Measurements from ENCODE around the gene RPS4Y2. TPM values are rescaled to one million over a fixed set of nuclear protein-coding genes. Genes with fewer than 3 reads are reported as not detected.

RPS4Y2 gene
- total RNA-seq, 2 donors from 2014 or later: not detected

DNA sequence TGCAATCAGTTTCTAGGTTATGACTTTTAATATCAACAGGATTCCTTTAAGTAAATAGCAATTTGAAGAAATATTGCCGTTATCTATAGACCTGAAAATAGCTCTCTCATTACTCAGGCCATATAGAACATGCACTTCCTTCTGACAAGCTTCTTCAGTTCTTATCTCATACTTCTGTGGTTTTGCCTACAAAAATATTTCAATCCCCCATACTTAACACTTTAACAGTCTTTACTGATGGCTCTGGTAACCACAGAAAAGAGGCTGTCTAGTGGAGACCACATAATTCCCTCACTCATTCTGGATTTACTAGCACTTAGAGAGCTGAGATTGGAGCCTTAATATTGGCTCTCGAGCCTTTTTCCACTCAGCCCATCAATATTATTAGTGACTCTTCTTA is 46.8 kb downstream of the RPS4Y2 start:
- Histone ChIP-seq H3K27me3 (ENCODE audit: control insufficient read depth, insufficient read depth, low read length, poor library complexity, severe bottlenecking) (no peaks in the 10 kb centered on the region), H3K4me3 (ENCODE audit: low read length) (no peak overlapping the region), H3K36me3 (ENCODE audit: control insufficient read depth, insufficient read depth, low read length) (no peaks in the 10 kb centered on the region), H3K4me1 (ENCODE audit: control insufficient read depth, insufficient read depth, low read length) (no peaks in the 10 kb centered on the region), H3K9me3 (ENCODE audit: control insufficient read depth, low read length) (peaks cover 5% of the 10 kb centered on the region), H3K9ac (ENCODE audit: extremely low read depth, low read length, poor library complexity, severe bottlenecking) (no peak overlapping the region), H3K27ac (ENCODE audit: low read depth, low read length) (no peak overlapping the region)
- Mint-ChIP-seq H3K4me3 (no peak overlapping the region), H3K27ac (no peak overlapping the region), H3K9me3 (no peaks in the 10 kb centered on the region), H3K36me3 (ENCODE audit: low read depth) (no peaks in the 10 kb centered on the region), H3K4me1 (no peaks in the 10 kb centered on the region), H3K27me3 (ENCODE audit: insufficient read depth) (no peaks in the 10 kb centered on the region)
- TF ChIP-seq, protein P1, sequence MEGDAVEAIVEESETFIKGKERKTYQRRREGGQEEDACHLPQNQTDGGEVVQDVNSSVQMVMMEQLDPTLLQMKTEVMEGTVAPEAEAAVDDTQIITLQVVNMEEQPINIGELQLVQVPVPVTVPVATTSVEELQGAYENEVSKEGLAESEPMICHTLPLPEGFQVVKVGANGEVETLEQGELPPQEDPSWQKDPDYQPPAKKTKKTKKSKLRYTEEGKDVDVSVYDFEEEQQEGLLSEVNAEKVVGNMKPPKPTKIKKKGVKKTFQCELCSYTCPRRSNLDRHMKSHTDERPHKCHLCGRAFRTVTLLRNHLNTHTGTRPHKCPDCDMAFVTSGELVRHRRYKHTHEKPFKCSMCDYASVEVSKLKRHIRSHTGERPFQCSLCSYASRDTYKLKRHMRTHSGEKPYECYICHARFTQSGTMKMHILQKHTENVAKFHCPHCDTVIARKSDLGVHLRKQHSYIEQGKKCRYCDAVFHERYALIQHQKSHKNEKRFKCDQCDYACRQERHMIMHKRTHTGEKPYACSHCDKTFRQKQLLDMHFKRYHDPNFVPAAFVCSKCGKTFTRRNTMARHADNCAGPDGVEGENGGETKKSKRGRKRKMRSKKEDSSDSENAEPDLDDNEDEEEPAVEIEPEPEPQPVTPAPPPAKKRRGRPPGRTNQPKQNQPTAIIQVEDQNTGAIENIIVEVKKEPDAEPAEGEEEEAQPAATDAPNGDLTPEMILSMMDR (conservative IDR thresholded peaks at IDR 0.05): no peak
- WGBS, 2 experiments (ENCODE audit: insufficient coverage in 1 of 2, insufficient read length in 1 of 2): 84% methylated on average over 2 of the region's 2 CpGs; no CpG with 5 or more reads in 1 of the 2 experiments
- no peak for DNase-seq

DNA sequence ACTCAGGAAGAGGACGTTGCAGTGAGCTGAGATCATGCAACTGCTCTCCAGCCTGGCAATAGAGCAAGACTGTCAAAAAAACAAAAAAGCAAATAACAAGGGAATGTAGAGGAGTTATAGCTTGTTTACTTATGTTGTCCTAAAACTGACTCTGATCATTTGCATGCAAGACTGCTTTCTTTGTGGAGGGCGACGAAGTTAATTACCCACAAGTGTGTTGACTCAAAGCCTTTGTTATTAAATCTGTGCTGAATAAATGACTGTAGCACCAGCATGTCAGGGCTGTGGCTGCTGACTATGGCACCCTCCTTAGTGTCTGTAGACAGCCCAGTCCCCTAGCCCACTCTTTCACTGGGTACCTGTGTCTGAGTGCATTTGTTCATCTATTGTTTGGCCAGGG is 50.3 kb downstream of the RPS4Y2 start:
- no peak overlapping the region for H3K9ac ChIP-seq (ENCODE audit: extremely low read depth, low read length, poor library complexity, severe bottlenecking)
- no peak overlapping the region for H3K27ac ChIP-seq (ENCODE audit: low read depth, low read length)
- H3K4me3 ChIP-seq (ENCODE audit: low read length): no peak overlapping the region
- no peak for DNase-seq
- Mint-ChIP-seq H3K36me3 (ENCODE audit: low read depth) (no peaks in the 10 kb centered on the region), H3K27ac (no peak overlapping the region), H3K9me3 (no peaks in the 10 kb centered on the region), H3K27me3 (ENCODE audit: insufficient read depth) (no peaks in the 10 kb centered on the region), H3K4me3 (no peak overlapping the region), H3K4me1 (no peaks in the 10 kb centered on the region)
- H3K36me3 ChIP-seq (ENCODE audit: control insufficient read depth, insufficient read depth, low read length): no peaks in the 10 kb centered on the region
- peaks cover 9% of the 10 kb centered on the region for H3K9me3 ChIP-seq (ENCODE audit: control insufficient read depth, low read length)
- 50 to 57% methylated on average over 1 to 3 of the region's 3 CpGs for WGBS, 2 experiments (ENCODE audit: insufficient coverage in 1 of 2, insufficient read length in 1 of 2)
- TF ChIP-seq, protein P1 (conservative IDR thresholded peaks at IDR 0.05): no peak
- H3K27me3 ChIP-seq (ENCODE audit: control insufficient read depth, insufficient read depth, low read length, poor library complexity, severe bottlenecking): no peaks in the 10 kb centered on the region
- H3K4me1 ChIP-seq (ENCODE audit: control insufficient read depth, insufficient read depth, low read length): no peaks in the 10 kb centered on the region

DNA sequence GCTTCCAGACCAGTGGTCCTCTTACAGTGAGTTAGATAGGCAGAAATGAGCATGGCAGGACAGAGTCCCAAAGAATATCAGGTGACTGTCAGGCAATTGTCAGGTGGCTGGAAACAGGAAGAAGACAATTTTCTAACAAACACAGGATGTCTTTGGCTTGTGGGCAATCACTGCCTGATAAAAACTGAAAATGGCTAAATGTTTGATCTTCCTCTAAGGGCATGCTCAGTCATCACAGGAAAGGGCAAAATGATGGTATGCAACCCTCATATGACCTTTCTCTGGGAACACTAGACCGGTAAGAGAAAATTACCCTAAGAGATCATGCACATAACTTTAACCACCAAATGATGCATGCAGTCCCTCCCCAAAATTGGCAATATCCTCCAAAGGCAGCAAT is 57.6 kb downstream of the RPS4Y2 start:
- TF ChIP-seq, protein P1 (conservative IDR thresholded peaks at IDR 0.05): no peak
- WGBS, 2 experiments (ENCODE audit: insufficient coverage in 1 of 2, insufficient read length in 1 of 2): 78% methylated on average over 1 of the region's 1 CpG; no CpG with 5 or more reads in 1 of the 2 experiments
- H3K27ac ChIP-seq (ENCODE audit: low read depth, low read length): no peak overlapping the region

More for the DNA sequence above, 57.6 kb downstream of the RPS4Y2 start:
- H3K4me3 ChIP-seq (ENCODE audit: low read length): no peak overlapping the region
- H3K4me1 Mint-ChIP-seq: no peaks in the 10 kb centered on the region
- H3K4me3 Mint-ChIP-seq: no peak overlapping the region
- no peaks in the 10 kb centered on the region for H3K36me3 Mint-ChIP-seq (ENCODE audit: low read depth)
- no peaks in the 10 kb centered on the region for H3K27me3 ChIP-seq (ENCODE audit: control insufficient read depth, insufficient read depth, low read length, poor library complexity, severe bottlenecking)
- H3K9ac ChIP-seq (ENCODE audit: extremely low read depth, low read length, poor library complexity, severe bottlenecking): no peak overlapping the region
- H3K9me3 Mint-ChIP-seq: no peaks in the 10 kb centered on the region
- no peaks in the 10 kb centered on the region for H3K27me3 Mint-ChIP-seq (ENCODE audit: insufficient read depth)
- no peaks in the 10 kb centered on the region for H3K36me3 ChIP-seq (ENCODE audit: control insufficient read depth, insufficient read depth, low read length)
- peaks cover 13% of the 10 kb centered on the region for H3K9me3 ChIP-seq (ENCODE audit: control insufficient read depth, low read length)
- no peak for DNase-seq
- H3K27ac Mint-ChIP-seq: no peak overlapping the region
- H3K4me1 ChIP-seq (ENCODE audit: control insufficient read depth, insufficient read depth, low read length): no peaks in the 10 kb centered on the region
